ENCODE measurements around the gene ARHGEF7.

The ARHGEF7 gene

DNA sequence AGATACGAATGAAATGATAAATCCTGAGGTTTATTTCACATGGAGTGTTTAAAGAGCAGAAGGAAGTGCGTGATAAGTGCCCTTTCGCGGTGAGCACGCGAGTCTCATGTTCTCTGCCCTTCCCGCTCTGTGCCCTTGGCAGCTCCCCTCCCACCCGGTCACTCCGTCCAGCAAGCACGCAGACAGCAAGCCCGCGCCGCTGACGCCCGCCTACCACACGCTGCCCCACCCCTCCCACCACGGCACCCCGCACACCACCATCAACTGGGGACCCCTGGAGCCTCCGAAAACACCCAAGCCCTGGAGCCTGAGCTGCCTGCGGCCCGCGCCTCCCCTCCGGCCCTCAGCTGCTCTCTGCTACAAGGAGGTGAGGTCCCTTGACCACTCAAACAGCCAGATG is 167.9 kb downstream of the ARHGEF7 start:
- H3K27me3 ChIP-seq (ENCODE audit: insufficient read depth, low read length) = no peaks in the 10 kb centered on the region
- TF ChIP-seq EZH2 (IDR thresholded peaks at IDR 0.05; ENCODE audit: borderline replicate concordance, low read length) = no peak
- TF ChIP-seq, protein P1, sequence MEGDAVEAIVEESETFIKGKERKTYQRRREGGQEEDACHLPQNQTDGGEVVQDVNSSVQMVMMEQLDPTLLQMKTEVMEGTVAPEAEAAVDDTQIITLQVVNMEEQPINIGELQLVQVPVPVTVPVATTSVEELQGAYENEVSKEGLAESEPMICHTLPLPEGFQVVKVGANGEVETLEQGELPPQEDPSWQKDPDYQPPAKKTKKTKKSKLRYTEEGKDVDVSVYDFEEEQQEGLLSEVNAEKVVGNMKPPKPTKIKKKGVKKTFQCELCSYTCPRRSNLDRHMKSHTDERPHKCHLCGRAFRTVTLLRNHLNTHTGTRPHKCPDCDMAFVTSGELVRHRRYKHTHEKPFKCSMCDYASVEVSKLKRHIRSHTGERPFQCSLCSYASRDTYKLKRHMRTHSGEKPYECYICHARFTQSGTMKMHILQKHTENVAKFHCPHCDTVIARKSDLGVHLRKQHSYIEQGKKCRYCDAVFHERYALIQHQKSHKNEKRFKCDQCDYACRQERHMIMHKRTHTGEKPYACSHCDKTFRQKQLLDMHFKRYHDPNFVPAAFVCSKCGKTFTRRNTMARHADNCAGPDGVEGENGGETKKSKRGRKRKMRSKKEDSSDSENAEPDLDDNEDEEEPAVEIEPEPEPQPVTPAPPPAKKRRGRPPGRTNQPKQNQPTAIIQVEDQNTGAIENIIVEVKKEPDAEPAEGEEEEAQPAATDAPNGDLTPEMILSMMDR (IDR thresholded peaks at IDR 0.05; ENCODE audit: low read length) = no peak
- H4K20me1 ChIP-seq (ENCODE audit: insufficient read depth, low read length) = no peaks in the 10 kb centered on the region
- H2AFZ ChIP-seq (ENCODE audit: low read length) = no peak overlapping the region
- no peaks in the 10 kb centered on the region for H3K79me2 ChIP-seq (ENCODE audit: insufficient read depth, low read length)
- no peaks in the 10 kb centered on the region for H3K9me3 ChIP-seq (ENCODE audit: low read length)
- no peak overlapping the region for H3K4me3 ChIP-seq (ENCODE audit: low read depth, low read length, poor library complexity, severe bottlenecking)
- no peaks in the 10 kb centered on the region for H3F3A ChIP-seq (ENCODE audit: insufficient read depth, low read length)
- H3K9me2 ChIP-seq (ENCODE audit: low read depth, low read length) = no peaks in the 10 kb centered on the region
- no peak overlapping the region for H3K9ac ChIP-seq (ENCODE audit: low read length)
- peaks cover 99% of the 10 kb centered on the region for H3K36me3 ChIP-seq (ENCODE audit: insufficient read depth, low read length)
- H3K4me2 ChIP-seq (ENCODE audit: low read length) = no peak overlapping the region
- no peaks in the 10 kb centered on the region for H3K4me1 ChIP-seq (ENCODE audit: insufficient read depth, low read length, severe bottlenecking)
- H3K27ac ChIP-seq (ENCODE audit: low read depth, low read length, poor library complexity, severe bottlenecking) = no peak overlapping the region

DNA sequence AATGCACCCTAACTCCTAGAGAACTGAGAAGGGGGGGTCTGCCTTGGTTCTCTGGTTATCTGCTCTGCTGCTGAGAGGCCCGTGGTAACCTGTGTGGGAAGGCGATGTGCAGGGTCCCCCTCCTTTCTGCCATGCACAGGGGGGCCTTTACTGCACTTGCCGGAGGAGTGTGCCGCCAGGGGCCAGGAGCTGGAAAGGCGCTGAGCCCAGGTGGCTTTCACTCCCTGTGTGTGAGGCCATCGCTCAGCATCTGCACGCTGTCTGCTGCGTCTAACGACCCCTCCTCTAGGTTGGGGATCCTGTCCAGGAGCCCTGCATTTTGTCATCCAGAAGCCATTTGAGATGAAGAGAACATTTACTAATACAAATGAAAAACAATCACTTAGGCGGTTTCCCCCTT is 168.3 kb downstream of the ARHGEF7 start:
- no peak overlapping the region for H3K4me3 ChIP-seq (ENCODE audit: low read depth, low read length, poor library complexity, severe bottlenecking)
- no peaks in the 10 kb centered on the region for H3K4me1 ChIP-seq (ENCODE audit: insufficient read depth, low read length, severe bottlenecking)
- no peaks in the 10 kb centered on the region for H3K9me3 ChIP-seq (ENCODE audit: low read length)
- H3K27ac ChIP-seq (ENCODE audit: low read depth, low read length, poor library complexity, severe bottlenecking) = no peak overlapping the region
- H3K79me2 ChIP-seq (ENCODE audit: insufficient read depth, low read length) = no peaks in the 10 kb centered on the region
- no peak for TF ChIP-seq EZH2 (IDR thresholded peaks at IDR 0.05; ENCODE audit: borderline replicate concordance, low read length)
- TF ChIP-seq, protein P1 (IDR thresholded peaks at IDR 0.05; ENCODE audit: low read length) = no peak
- no peaks in the 10 kb centered on the region for H3K9me2 ChIP-seq (ENCODE audit: low read depth, low read length)
- peaks cover 99% of the 10 kb centered on the region for H3K36me3 ChIP-seq (ENCODE audit: insufficient read depth, low read length)
- H3K27me3 ChIP-seq (ENCODE audit: insufficient read depth, low read length) = no peaks in the 10 kb centered on the region
- H4K20me1 ChIP-seq (ENCODE audit: insufficient read depth, low read length) = no peaks in the 10 kb centered on the region
- H3K9ac ChIP-seq (ENCODE audit: low read length) = no peak overlapping the region
- H3F3A ChIP-seq (ENCODE audit: insufficient read depth, low read length) = no peaks in the 10 kb centered on the region
- no peak overlapping the region for H2AFZ ChIP-seq (ENCODE audit: low read length)
- no peak overlapping the region for H3K4me2 ChIP-seq (ENCODE audit: low read length)

DNA sequence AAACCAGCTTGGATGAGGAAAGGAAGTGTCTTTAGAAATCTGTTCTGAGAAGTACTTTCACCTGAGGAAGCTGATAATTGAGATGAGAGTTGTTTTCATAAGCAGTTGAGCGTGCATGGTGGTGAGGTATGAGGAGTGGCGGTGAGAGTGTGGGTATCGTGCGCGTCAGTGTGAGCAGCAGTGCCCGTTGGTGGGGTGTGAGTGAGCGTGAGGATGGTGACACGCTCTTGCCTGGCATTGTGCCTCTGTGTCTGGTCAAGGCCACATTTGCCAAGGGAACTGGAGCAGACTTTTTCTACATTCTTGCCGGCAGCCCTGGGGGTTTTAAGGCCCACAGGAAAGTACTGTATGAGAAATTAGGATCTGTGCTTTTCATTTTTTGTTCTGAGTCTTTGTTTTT is 168.9 kb downstream of the ARHGEF7 start:
- no peak overlapping the region for H3K9ac ChIP-seq (ENCODE audit: low read length)
- H3K79me2 ChIP-seq (ENCODE audit: insufficient read depth, low read length) = no peaks in the 10 kb centered on the region
- H3F3A ChIP-seq (ENCODE audit: insufficient read depth, low read length) = no peaks in the 10 kb centered on the region
- no peaks in the 10 kb centered on the region for H3K9me2 ChIP-seq (ENCODE audit: low read depth, low read length)
- H3K4me1 ChIP-seq (ENCODE audit: insufficient read depth, low read length, severe bottlenecking) = no peaks in the 10 kb centered on the region
- no peaks in the 10 kb centered on the region for H3K27me3 ChIP-seq (ENCODE audit: insufficient read depth, low read length)
- no peaks in the 10 kb centered on the region for H3K9me3 ChIP-seq (ENCODE audit: low read length)
- H3K27ac ChIP-seq (ENCODE audit: low read depth, low read length, poor library complexity, severe bottlenecking) = no peak overlapping the region
- H3K36me3 ChIP-seq (ENCODE audit: insufficient read depth, low read length) = peaks cover 99% of the 10 kb centered on the region
- no peak overlapping the region for H3K4me3 ChIP-seq (ENCODE audit: low read depth, low read length, poor library complexity, severe bottlenecking)
- H2AFZ ChIP-seq (ENCODE audit: low read length) = no peak overlapping the region
- no peak overlapping the region for H3K4me2 ChIP-seq (ENCODE audit: low read length)
- TF ChIP-seq, protein P1 (IDR thresholded peaks at IDR 0.05; ENCODE audit: low read length) = no peak
- no peak for TF ChIP-seq EZH2 (IDR thresholded peaks at IDR 0.05; ENCODE audit: borderline replicate concordance, low read length)
- H4K20me1 ChIP-seq (ENCODE audit: insufficient read depth, low read length) = no peaks in the 10 kb centered on the region
